Measurements from ENCODE around the gene RAB40A.
"Not testable (repeated sequence)": the region's sequence is repeated elsewhere in the genome, so short reads cannot be mapped to it uniquely, and the experiment has no call there.

Gene RAB40A

DNA sequence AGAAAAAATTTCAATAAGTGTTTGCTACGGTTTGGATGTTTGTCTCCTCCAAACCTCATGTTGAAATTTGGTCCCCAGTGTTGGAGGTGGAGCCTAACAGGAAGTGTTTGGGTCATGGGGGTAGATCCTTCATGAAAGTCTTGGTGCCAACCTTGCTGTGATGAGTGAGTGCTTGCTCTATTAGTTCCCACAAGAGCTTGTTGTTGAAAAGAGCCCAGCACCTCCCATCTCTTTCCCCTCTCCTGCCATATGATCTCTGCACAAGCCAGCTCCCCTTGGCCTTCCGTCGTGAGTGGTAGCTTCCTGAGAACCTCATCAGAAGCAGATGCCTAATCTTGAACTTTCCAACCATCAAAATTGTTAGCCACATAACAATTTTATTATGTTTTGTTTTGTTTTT, 10.3 kb upstream of the RAB40A start:
- no peak overlapping the region for H3K4me3 ChIP-seq (ENCODE audit: low read depth, low read length)
- DNase-seq (ENCODE audit: low read depth): no peak

GRCh38 chrX:103524747-103525146, 5.5 kb upstream of the RAB40A start:
- DNase-seq (ENCODE audit: low read depth): no peak
- H3K4me3 ChIP-seq (ENCODE audit: low read depth, low read length): no peak overlapping the region

GRCh38 chrX:103523605-103524004, 4.3 kb upstream of the RAB40A start:
- DNase-seq (ENCODE audit: low read depth): no peak
- H3K4me3 ChIP-seq (ENCODE audit: low read depth, low read length): no peak overlapping the region

- no peak for DNase-seq (ENCODE audit: low read depth)
- no peak overlapping the region for H3K4me3 ChIP-seq (ENCODE audit: low read depth, low read length)
Observed at GRCh38 chrX:103520386-103520785, 1.1 kb upstream of the RAB40A start.

DNA sequence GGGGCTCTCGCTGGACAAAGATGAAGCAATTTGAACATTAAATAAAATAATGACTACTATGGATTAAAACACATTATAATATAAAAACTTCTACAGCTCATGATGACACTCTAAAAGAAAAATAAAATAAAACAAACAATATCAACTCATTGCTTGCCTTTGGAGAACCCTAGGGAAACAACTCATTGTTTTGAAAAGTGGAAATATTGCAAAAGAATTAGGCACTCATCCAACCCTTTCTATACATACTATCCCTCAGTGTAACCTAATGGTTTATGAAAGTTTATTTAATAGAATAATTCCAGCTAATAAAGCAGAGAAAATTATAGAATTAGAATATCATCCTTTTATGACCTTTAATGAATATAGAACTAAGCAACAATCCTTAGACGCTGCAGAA, 718 bp downstream of the RAB40A start:
- no peak overlapping the region for H3K4me3 ChIP-seq (ENCODE audit: low read depth, low read length)
- DNase-seq (ENCODE audit: low read depth): no peak

- DNase-seq (ENCODE audit: low read depth): no peak
Observed at GRCh38 chrX:103517246-103517645, 2.0 kb downstream of the RAB40A start.

DNA sequence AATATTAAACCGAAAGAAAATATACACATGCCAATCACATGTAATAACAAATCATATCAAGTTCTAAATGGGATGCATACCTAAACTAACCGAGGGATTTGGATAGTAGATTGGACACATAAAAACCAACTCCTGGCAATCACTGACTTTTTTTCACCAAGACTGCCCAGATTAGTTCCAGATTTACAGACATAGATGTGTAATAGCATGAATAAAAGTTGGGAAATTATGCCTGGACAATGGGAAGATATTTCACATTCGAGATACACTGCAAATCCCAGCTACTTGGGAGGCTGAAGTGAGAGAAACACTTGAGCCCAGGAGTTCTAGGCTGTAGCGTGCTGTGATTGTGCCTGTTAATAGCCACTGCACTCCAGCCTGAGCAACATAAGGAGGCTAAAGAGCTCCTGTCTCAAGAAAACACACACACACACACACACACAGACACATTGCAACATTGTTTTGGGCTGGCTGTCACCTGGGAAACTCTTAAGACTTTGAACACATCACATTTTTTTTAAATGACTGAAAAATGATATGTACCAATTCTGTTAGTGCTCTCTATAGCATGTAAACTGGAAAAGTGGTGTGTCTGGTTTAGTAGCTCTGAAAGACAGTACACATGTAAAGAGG, 5.7 kb downstream of the RAB40A start:
- H3K4me3 ChIP-seq (ENCODE audit: low read depth, low read length): no peak overlapping the region
- no peak for DNase-seq (ENCODE audit: low read depth)

More at GRCh38 chrX:103517246-103517645, 2.0 kb downstream of the RAB40A start:
- H3K4me3 ChIP-seq (ENCODE audit: low read depth, low read length): no peak overlapping the region

- H3K4me3 ChIP-seq (ENCODE audit: low read depth, low read length): no peak overlapping the region
- no peak for DNase-seq (ENCODE audit: low read depth)
Observed at GRCh38 chrX:103513067-103513466, 6.2 kb downstream of the RAB40A start.

DNA sequence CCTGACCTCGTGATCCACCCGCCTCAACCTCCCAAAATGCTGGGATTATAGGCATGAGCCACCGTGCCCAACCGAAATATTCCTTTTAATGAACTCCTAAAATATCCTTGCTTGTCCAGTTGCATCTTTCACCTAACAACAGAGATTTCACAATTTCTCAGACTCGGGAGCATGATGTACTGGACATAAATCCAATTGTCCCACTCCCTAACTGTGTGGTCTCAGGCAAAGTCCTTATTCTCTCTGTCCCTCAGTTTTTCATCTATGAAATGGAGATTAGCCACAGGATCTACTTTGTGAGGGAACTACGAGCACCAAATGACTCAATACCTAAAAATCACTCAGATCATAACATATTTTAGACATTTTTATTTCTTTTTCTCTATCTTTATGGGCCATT, 9.3 kb downstream of the RAB40A start:
- H3K4me3 ChIP-seq (ENCODE audit: low read depth, low read length): no peak overlapping the region
- no peak for DNase-seq (ENCODE audit: low read depth)

- no peak overlapping the region for H3K4me3 ChIP-seq (ENCODE audit: low read depth, low read length)
- no peak for DNase-seq (ENCODE audit: low read depth)
Observed at GRCh38 chrX:103503853-103504207, 15.5 kb downstream of the RAB40A start.

GRCh38 chrX:103503163-103503852, 16.0 kb downstream of the RAB40A start:
- H3K4me3 ChIP-seq (ENCODE audit: low read depth, low read length): no peak overlapping the region
- no peak for DNase-seq (ENCODE audit: low read depth)

GRCh38 chrX:103498786-103499185, 20.5 kb downstream of the RAB40A start:
- H3K4me3 ChIP-seq (ENCODE audit: low read depth, low read length): no peak overlapping the region
- DNase-seq (ENCODE audit: low read depth): no peak

DNA sequence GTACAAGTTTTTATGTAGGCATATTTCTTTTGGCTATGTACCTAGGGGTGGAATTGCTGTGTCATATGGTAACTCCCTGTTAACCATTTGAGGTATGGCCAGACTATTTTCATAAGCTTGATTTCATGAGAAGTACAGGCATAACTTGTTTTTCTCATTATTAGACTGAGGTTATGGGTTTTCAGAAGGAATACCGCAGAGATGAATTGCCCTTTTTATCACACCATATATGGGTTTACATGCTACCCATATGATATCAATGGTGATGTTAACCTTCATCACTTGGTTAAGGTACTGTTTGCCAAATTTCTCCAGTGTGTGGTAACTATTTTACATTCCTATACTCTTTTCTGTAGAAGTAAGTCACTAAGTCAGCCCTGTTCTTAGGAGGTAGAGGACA, 23.5 kb downstream of the RAB40A start:
- no peak for DNase-seq (ENCODE audit: low read depth)
- H3K4me3 ChIP-seq (ENCODE audit: low read depth, low read length): no peak overlapping the region

DNA sequence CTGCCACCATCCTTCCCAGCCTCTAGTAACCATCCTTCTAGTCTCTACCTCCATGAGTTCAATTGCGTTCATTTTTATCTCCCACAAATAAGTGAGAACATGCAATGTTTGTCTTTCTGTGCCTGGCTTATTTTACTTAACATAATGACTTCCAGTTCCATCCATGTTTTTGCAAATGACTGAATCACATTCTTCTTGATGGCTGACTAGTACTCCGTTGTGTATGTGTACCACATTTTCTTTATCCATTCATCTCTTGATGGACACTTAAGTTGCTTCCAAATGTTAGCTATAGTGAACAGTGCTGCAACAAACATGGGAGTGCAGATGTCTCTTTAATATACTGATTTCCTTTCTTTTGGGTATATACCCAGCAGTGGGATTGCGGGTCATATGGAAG, 25.7 kb downstream of the RAB40A start:
- DNase-seq (ENCODE audit: low read depth); H3K4me3 ChIP-seq (ENCODE audit: low read depth, low read length): not testable (repeated sequence)

- not testable (repeated sequence) for H3K4me3 ChIP-seq (ENCODE audit: low read depth, low read length); DNase-seq (ENCODE audit: low read depth)
Observed at GRCh38 chrX:103489733-103490132, 29.6 kb downstream of the RAB40A start.

- no peak for DNase-seq (ENCODE audit: low read depth)
- no peak overlapping the region for H3K4me3 ChIP-seq (ENCODE audit: low read depth, low read length)
Observed at GRCh38 chrX:103488794-103489193, 30.5 kb downstream of the RAB40A start.

GRCh38 chrX:103488332-103488731, 31.0 kb downstream of the RAB40A start:
- no peak for DNase-seq (ENCODE audit: low read depth)
- no peak overlapping the region for H3K4me3 ChIP-seq (ENCODE audit: low read depth, low read length)

- H3K4me3 ChIP-seq (ENCODE audit: low read depth, low read length): no peak overlapping the region
- no peak for DNase-seq (ENCODE audit: low read depth)
Observed at GRCh38 chrX:103483720-103484119, 35.6 kb downstream of the RAB40A start.

DNA sequence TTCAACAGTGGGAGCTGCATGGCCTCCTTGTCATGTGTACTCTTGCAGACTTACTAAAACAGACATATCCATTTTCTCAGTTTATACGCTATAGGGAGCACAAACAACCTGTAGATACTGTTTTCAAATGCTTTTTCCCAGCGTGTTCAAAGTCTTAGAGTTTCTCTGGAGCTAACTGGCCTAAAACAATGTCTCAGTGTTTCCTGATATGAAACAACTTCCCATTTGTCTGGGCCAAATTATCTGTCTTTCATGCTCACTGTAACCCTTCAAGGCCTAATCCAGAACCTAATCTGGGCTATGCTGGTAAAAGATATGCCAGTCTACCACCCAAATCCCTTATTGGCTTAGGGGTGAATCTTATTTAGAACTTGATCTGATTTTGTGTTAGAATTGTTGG, 38.8 kb downstream of the RAB40A start:
- DNase-seq (ENCODE audit: low read depth): no peak
- H3K4me3 ChIP-seq (ENCODE audit: low read depth, low read length): no peak overlapping the region

DNA sequence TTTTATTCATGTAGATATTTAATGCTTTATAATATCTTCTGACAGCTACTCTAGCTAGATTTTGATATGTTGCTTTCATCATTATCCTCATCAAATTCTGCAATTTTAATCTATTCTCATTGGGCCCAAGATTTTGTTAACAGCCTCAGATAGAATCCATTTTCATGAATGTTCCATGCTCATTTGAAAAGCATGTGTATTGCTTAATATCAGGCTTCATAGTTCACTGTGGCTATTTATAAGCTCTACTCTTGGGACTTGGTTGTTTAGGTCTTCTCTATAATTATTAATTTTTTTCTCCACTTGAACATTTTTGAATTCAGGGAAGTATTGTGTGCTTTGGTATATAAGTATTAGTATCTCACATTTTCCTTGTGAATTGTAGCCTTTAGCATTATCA, 41.8 kb downstream of the RAB40A start:
- no peak overlapping the region for H3K4me3 ChIP-seq (ENCODE audit: low read depth, low read length)
- no peak for DNase-seq (ENCODE audit: low read depth)

- no peak overlapping the region for H3K4me3 ChIP-seq (ENCODE audit: low read depth, low read length)
- DNase-seq (ENCODE audit: low read depth): no peak
Observed at GRCh38 chrX:103475381-103475780, 43.9 kb downstream of the RAB40A start.

Measured in skeletal muscle cell (primary cell).